ENCODE measurements around the gene TRIM59. TPM values are rescaled to one million over a fixed set of nuclear protein-coding genes. Genes with fewer than 3 reads are reported as not detected.

Gene TRIM59
- total RNA-seq, 1 donor from 2014 or later: not detected

- intact Hi-C loops (cut with DNase I): no loop called here
- no peak for DNase-seq (ENCODE audit: low spot score in 2 of 2)
- Histone ChIP-seq H3K4me1 (no peaks in the 10 kb centered on the region), H3K4me3 (no peak overlapping the region), H3K9me3 (no peaks in the 10 kb centered on the region), H3K27me3 (no peaks in the 10 kb centered on the region), H3K27ac (no peak overlapping the region), H3K36me3 (no peaks in the 10 kb centered on the region)
- no peak for TF ChIP-seq CTCF (IDR thresholded peaks at IDR 0.05)
Measured at GRCh38 chr3:160392798-160393197, 56.8 kb downstream of the TRIM59 start.

- no peak overlapping the region for H3K4me3 ChIP-seq
- intact Hi-C loops (cut with DNase I): no loop called here
- no peak for DNase-seq (ENCODE audit: low spot score in 2 of 2)
- no peaks in the 10 kb centered on the region for H3K9me3 ChIP-seq
- H3K27me3 ChIP-seq: no peaks in the 10 kb centered on the region
- TF ChIP-seq CTCF (IDR thresholded peaks at IDR 0.05): no peak
- H3K4me1 ChIP-seq: no peaks in the 10 kb centered on the region
- H3K36me3 ChIP-seq: no peaks in the 10 kb centered on the region
- H3K27ac ChIP-seq: no peak overlapping the region
Measured at GRCh38 chr3:160390565-160391138, 58.9 kb downstream of the TRIM59 start.

Other genes with a start within 250 kb of the TRIM59 start
- not detected for gene C3orf80, start 224.4 kb downstream of the TRIM59 start, total RNA-seq
- gene IFT80, start 50.6 kb downstream of the TRIM59 start, total RNA-seq: 10.2 TPM
- 5.0 TPM for gene SMC4, start 50.1 kb downstream of the TRIM59 start, total RNA-seq
- 17.6 TPM for gene KPNA4, start 115.8 kb upstream of the TRIM59 start, total RNA-seq
- gene ARL14, start 227.4 kb upstream of the TRIM59 start, total RNA-seq: not detected